Right forelimb (tissue), 1 donor: ENCODE results near the gene IL3.
A peak's percentile ranks its signal among the peaks of the same experiment; 100 is the strongest.

Source experiments
- DNase-seq: peaks from one replicate; pipeline ENCODE4 v3.0.0-alpha.2; 2018

The IL3 gene, protein sequence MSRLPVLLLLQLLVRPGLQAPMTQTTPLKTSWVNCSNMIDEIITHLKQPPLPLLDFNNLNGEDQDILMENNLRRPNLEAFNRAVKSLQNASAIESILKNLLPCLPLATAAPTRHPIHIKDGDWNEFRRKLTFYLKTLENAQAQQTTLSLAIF

GRCh38 chr5:132060501-132061161 lies at the start of gene IL3:
Gene IL3, plus strand, starts transcription at chr5:132060655. Its CDS starts 52 bp downstream, at chr5:132060707.
- peak; percentile 20 for DNase-seq

DNA sequence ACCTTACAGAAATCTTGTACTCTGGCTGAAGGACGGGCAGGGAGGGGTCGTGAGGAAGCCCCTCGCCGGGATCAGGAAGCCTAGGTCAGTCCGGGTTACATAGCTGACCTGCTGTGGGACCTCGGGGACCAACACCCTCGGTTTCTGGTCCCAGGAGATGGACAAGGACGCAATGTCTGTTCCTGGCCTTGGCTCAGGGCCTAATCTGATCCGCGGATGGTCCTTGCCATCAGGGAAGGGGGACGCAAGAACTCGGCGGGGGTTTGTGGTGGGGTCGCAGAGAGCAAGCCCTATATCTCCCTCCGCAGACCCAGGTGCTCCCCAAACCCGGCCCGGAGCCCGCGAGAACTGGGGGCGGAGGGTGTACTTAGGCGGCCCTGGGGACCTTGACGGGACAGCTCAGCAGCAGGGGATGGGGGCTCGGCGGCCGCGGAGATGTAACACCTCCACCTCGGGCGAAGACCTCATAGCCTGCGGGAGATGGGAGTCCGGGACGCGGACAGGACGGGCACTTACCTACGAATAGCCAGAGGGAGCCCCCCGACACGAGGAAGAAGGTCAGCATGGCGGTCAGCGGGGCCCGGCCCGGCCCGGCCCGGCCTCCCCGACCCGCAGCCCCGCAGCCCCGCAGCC lies 49.4 kb upstream of the IL3 start:
- peak; percentile 31 for DNase-seq

GRCh38 chr5:132011622-132012343 lies 48.7 kb upstream of the IL3 start, which contains the start of gene ACSL6:
Gene ACSL6, minus strand, starts transcription at chr5:132011658. Its CDS starts 105 bp downstream, at chr5:132011553.
- DNase-seq = peak; percentile 33

DNA sequence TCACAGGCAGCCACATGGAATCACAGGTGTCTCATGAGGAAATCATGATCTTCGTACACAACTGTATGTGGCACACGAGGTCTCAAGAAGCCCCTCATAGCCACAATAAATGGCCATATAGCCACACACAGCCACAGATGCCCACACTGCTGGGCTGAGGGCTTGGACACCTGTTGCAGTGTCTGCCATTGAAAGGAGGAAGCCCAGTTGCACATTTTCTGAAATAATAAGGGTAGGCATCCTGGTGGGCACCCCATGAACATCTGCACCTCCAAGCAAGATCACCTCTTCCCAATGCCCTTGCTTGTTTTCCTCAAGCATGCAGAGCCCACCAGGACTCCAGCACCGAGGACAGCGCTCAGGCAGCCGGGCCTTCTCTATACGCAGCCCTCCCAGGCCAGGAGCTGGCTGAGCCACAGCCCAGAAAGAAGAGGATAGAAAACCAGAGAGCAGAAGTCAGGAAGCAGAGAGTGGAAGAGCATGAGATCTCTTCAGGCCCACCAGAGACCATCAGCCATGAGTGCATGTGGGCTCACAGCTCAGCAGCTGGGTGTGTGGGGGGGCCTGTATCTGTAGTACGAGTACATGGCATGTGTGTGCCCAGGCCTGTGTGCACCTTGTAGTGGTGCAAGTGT lies 48.0 kb upstream of the IL3 start:
- peak; percentile 87 for DNase-seq

GRCh38 chr5:132013006-132013689 lies 47.3 kb upstream of the IL3 start:
- peak; percentile 32 for DNase-seq

DNA sequence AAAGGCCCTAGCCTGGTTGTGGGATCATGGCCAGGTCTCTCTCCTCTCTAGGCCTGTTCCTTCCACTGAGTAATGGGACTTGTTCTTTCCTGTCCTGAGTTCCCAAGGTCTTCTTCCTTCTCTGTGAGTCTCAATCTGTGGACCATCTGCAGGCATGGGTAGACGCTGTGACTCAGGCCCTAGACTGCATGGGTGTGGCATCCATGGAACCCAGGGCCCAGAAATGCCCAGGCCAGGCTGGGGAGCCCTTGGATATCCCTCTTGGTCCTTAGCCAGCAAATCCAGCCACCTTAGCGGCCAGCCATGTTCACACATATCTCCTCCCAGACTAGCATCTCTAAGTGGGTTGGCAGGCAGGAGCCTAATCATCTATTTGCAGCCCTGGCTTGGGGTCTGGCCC lies 46.7 kb upstream of the IL3 start:
- DNase-seq = peak; percentile 10

GRCh38 chr5:132016721-132017250 lies 43.7 kb upstream of the IL3 start:
- no peak for DNase-seq

DNA sequence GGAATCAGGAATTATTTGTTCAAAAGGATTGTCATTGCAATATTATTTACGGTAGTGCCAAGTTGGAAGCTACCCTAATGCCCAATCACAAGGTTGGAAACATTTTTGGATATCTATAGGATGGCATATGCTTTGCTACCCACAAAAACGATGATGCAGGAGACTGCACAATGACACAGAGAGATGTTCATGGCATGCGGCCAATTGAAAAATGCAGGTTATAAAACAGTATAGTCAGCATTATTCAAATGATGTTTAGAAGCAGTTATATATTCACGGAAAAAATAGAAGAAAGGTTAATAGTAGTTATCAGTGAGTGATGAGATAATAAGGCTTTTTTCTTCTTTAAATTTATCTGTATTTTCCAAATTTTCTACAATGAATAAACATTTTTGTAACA lies 43.1 kb upstream of the IL3 start:
- no peak for DNase-seq

GRCh38 chr5:132017738-132018625 lies 42.5 kb upstream of the IL3 start:
- DNase-seq = no peak

DNA sequence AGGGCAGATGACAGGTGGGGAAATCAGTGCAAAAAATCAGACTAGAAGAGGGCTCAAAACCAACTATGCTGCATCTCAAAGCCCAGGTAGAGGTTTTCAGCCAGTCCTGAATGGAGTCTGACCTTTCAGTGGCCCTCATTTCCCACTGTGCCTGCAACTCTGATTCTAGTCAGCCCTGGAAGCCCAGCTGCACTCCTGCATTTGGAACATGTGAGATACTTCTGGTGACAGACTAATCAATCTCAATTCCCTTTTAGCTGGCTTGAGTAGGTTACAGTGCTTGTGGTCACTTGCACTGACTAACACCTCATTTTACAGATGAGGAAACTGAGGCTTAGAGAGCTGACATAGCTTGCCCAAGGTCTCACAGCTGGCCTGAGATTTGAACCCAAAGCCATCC lies 41.1 kb upstream of the IL3 start:
- DNase-seq = no peak

- DNase-seq = no peak
Measured at GRCh38 chr5:132019857-132020555, 40.4 kb upstream of the IL3 start.

GRCh38 chr5:132020568-132021339 lies 39.7 kb upstream of the IL3 start:
- peak; percentile 21 for DNase-seq

DNA sequence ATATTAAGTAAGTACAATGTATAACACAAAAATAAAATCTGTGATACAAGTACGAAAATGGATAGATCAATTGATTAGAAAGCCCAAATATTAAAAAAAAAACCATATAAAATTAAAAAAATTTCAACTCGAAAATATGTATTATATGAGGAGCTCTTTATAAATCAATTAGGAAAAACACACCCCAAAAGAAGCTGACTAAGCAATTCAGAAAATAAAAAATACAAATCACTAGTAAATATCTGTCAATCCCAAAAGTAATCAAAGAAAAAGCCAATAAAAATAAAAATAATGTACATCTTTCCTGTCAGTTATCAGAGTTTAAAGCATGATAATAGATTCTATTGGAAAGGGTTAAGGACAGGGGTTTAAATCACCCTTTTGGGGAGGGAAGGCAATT lies 38.8 kb upstream of the IL3 start:
- DNase-seq = no peak

DNA sequence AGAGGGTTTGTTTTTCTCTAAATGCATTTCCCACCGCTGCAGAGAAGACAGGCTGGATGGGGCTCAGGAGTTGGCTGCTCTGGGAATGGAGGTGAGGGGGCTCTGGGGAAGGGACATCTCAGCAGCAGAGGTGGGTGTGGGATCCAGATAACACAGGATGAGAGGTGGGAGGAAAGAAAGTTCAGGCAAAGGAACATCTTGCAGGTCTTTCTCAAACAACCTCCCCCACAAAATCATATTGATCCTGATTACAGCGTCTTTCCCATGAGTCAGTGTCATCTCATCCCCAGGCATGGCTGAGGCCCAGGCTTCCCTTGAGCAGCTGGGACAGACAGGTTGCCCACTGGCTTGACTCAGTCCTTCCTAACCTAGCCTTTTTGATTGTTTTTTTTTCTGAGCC lies 37.7 kb upstream of the IL3 start:
- no peak for DNase-seq

GRCh38 chr5:132023258-132024116 lies 37.0 kb upstream of the IL3 start:
- DNase-seq = no peak

DNA sequence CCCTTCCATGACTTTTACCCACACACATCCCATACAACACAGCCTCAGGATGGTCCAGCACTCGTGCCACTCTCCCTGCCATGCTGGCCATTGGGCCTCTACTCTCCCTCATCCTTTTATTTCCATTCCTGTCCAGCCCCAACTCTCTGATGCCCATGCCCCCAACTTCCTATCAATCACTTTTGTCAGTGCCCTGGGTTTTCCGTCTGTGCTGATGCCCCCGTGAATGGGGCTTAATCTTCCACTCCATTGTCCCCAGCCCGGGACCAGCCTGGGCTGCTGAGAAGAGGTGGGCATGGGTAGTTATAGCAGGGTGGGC lies 36.4 kb upstream of the IL3 start:
- no peak for DNase-seq

DNA sequence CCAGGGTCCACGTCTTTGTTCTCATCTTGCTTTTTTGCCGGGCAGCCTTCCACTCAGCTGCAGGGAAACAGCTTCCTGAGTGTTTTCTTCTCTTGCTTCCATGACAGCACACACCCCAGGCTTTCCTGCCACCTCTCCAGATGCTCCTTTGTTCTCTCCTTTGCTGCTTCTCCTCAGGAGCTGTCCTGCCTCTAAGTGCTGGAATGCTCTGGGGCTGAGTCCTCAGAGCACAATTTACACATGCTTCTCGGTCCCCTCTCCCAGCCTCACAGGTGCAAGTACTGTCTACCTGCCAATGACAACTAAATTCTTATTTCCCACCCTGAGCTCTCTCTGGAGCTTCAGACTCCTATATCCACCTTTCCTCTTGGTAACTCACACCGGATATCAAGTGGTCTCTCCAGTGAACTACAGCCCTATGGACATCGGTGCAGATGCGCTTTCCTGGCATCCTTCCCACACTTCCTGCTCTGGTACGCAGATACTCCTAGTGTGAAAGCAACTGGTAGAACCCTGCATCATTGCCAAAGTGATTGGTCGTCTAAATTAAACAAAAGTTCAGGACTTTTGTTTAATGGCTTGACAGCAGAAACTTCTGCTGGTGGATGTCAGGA lies 35.6 kb upstream of the IL3 start:
- DNase-seq = no peak

DNA sequence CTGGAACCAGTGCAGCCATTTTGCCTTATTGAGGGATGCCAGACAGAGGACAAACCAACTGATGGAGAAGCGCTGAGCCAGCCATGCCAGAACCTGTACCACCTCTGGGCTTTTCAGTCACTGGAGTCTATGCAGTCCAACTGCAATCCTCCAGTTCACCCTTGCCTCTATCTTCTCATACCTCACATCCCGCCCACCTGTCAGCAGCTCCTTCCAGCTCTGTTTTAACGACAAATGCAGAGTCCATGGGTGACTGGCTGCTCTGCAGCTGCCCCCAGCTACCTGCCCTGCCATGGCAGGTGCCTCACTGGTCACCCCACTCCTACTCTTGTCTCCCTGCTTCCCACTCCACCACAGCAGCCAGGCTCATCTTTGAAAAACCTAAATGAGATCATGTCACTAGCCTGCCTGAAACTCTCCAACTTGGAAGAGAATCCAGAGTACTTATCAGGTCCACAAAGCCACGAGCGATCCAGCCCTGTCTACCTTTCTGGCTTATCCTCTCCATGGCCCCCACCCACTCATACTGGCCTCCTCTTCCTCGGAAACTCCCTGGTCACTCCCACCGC lies 35.0 kb upstream of the IL3 start:
- no peak for DNase-seq
